Natural killer cell (primary cell): ENCODE data around the gene GPR37. TPM values are rescaled to one million over a fixed set of nuclear protein-coding genes. Genes with fewer than 3 reads are reported as not detected.

Experiments
- ATAC-seq, 3 donors: fragments of 150-1000 bp in 2 of 3; fragments of 200-7000 bp in 1 of 3; cut with Tn5 transposase; 1 replicate in 1 of 3; 2 replicates in 2 of 3; pipeline ENCODE4 v1.10.0; 2021; ENCODE audit warnings: mild to moderate bottlenecking in 2 of 3, moderate library complexity in 2 of 3
- DNase-seq, 2 donors: peaks; one replicate each; pipeline versions ENCODE4 v3.0.0 to v3.0.0-alpha.2; 2013 to 2021; ENCODE audit warnings: mixed read lengths in 1 of 2
- H3K27ac ChIP-seq: one replicate; pipeline ENCODE4 v1.5.1; 2013; ENCODE audit warnings: mild to moderate bottlenecking, low read length
- H3K27me3 ChIP-seq: one replicate; pipeline ENCODE4 v1.6.1; 2013; ENCODE audit warnings: low read length; ENCODE audit not compliant: control insufficient read depth, insufficient read depth
- H3K36me3 ChIP-seq: one replicate; pipeline ENCODE4 v1.6.1; 2013; ENCODE audit warnings: low read length; ENCODE audit not compliant: control insufficient read depth, insufficient read depth
- H3K4me1 ChIP-seq: one replicate; pipeline ENCODE4 v1.6.1; 2013; ENCODE audit warnings: low read length; ENCODE audit not compliant: control insufficient read depth, insufficient read depth
- H3K4me3 ChIP-seq: one replicate; pipeline ENCODE4 v1.5.1; 2013; ENCODE audit warnings: low read length
- H3K9me3 ChIP-seq: one replicate; pipeline ENCODE4 v1.6.1; 2013; ENCODE audit warnings: low read length; ENCODE audit not compliant: control insufficient read depth, insufficient read depth
- H3K27ac Mint-ChIP-seq, 2 donors: one replicate each; pipeline ENCODE4 v1.8.0; 2022; ENCODE audit warnings: mild to moderate bottlenecking in 2 of 2, mixed read lengths in 2 of 2, moderate library complexity in 1 of 2
- H3K27me3 Mint-ChIP-seq, 2 donors: one replicate each; pipeline ENCODE4 v1.8.0; 2022; ENCODE audit warnings: low read depth in 2 of 2, mixed read lengths in 2 of 2
- H3K36me3 Mint-ChIP-seq: one replicate; pipeline ENCODE4 v1.8.0; 2022; ENCODE audit warnings: mixed read lengths
- H3K4me1 Mint-ChIP-seq, 2 donors: one replicate each; pipeline ENCODE4 v1.8.0; 2022; ENCODE audit warnings: mixed read lengths in 2 of 2
- H3K4me3 Mint-ChIP-seq: one replicate; pipeline ENCODE4 v1.8.0; 2022; ENCODE audit warnings: mild to moderate bottlenecking, moderate library complexity, mixed read lengths
- H3K9me3 Mint-ChIP-seq, 2 donors: one replicate each; pipeline ENCODE4 v1.8.0; 2022; ENCODE audit warnings: mixed read lengths in 2 of 2
- CTCF ChIP-seq: fragments of 200-600 bp; IDR thresholded peaks from one replicate; pipeline ENCODE4 v1.8.0; 2022; ENCODE audit warnings: antibody characterized with exemption
- whole genome bisulfite sequencing: methylation state at CpG from one replicate; pipeline ENCODE4 v1.1.7; 2013; ENCODE audit warnings: missing lambda C conversion rate; ENCODE audit not compliant: insufficient coverage; 5-methylcytosine and 5-hydroxymethylcytosine counted together
- intact Hi-C: fragments of 100-400 bp; cut with micrococcal nuclease; formaldehyde crosslinking; loops from one replicate; pipeline ENCODE4 v1.14.2; 2022
- total RNA-seq, 4 donors: library from RNA; stranded (reverse); fragments of 120-200 nt in 1 of 4; gene quantifications; one replicate each; pipeline versions ENCODE4 v1.2.3 to v1.2.4, GENCODE V29; 2013 to 2022

The GPR37 gene
- total RNA-seq, 3 donors from 2014 or later (not counting 1 experiment from before 2014, with no cell fraction given), result not detected

DNA sequence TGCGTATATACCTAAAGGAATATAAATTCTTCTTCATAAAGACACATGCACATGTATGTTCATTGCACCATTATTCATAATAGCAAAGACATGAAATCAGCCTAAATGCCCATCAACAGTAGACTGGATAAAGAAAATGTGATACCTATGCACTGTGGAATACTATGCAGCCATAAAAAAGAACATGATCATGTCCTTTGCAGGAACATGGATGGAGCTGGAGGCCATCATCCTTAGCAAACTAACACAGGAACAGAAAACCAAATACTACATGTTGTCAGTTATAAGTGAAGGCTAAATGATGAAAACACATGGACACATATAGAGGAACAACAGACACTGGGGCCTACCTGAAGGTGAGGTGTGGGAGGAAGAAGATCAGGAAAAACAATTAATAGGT, 48.7 kb downstream of the GPR37 start:
- Mint-ChIP-seq H3K4me3 (no peak overlapping the region), H3K36me3 (no peaks in the 10 kb centered on the region), H3K4me1 (no peaks in the 10 kb centered on the region), H3K27ac (no peak overlapping the region), H3K9me3 (peaks cover 7 to 12% of the 10 kb centered on the region in 2 donors), H3K27me3 (no peaks in the 10 kb centered on the region)
- Histone ChIP-seq H3K27me3 (no peaks in the 10 kb centered on the region), H3K9me3 (no peaks in the 10 kb centered on the region), H3K27ac (no peak overlapping the region), H3K4me1 (no peaks in the 10 kb centered on the region), H3K4me3 (no peak overlapping the region), H3K36me3 (no peaks in the 10 kb centered on the region)
- 100% methylated on average over 1 of the region's 1 CpG for WGBS
- intact Hi-C loops, result no loop called here
- ATAC-seq (no peak), DNase-seq (no peak)
- TF ChIP-seq CTCF, result no peak

DNA sequence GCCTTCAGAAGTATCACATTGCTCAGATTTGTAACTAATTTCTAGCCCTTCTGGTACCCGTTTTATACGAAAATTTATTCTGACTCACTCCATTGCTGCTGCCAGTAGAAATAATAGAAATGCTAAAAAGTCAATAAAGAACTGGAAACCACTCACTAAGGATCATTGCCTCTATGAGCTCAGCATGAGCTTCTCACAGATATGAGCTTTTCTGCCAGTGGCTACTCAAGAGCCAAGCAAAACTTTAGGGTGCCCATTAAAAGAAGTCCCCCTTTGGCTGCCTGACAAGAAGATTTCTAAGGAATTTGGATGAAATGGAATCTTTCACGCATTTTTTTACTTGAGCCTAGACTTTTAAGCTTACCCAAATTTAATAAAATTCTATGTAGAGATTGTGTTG, 52.5 kb downstream of the GPR37 start:
- H3K27me3 Mint-ChIP-seq, result no peaks in the 10 kb centered on the region
- TF ChIP-seq CTCF, result no peak
- no peaks in the 10 kb centered on the region for H3K4me1 ChIP-seq
- peaks cover 15% of the 10 kb centered on the region for H3K9me3 ChIP-seq
- no peak overlapping the region for H3K4me3 Mint-ChIP-seq
- no peak overlapping the region for H3K27ac Mint-ChIP-seq
- peaks cover 14 to 18% of the 10 kb centered on the region in 2 donors for H3K9me3 Mint-ChIP-seq
- H3K27me3 ChIP-seq, result no peaks in the 10 kb centered on the region
- no peaks in the 10 kb centered on the region for H3K4me1 Mint-ChIP-seq
- H3K27ac ChIP-seq, result no peak overlapping the region
- intact Hi-C loops, result no loop called here
- ATAC-seq, result no peak
- no peak overlapping the region for H3K4me3 ChIP-seq
- H3K36me3 Mint-ChIP-seq, result peaks cover 14% of the 10 kb centered on the region
- WGBS, result 75% methylated on average over 2 of the region's 3 CpGs
- H3K36me3 ChIP-seq, result no peaks in the 10 kb centered on the region
- DNase-seq, result no peak

DNA sequence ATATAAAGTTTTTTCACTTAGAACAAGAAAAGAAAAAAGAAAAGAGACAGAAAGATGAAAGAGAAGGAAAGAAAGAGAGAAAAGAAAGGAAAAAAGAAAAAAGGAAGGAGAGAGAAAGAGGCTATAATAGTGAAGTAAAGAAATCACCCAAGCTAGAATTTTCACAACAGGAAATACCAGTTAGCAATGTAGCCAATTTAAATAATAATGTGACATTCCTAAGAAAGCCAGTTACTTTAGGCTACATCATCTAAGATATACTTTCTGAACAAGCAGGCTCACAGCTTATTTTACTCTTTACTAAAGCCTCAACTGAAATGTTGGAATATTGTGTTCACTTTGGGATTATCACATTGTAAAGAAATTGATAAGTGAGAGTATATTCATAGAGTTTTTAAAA, 53.6 kb downstream of the GPR37 start:
- no peak for DNase-seq
- peaks cover 15% of the 10 kb centered on the region for H3K9me3 ChIP-seq
- intact Hi-C loops, result no loop called here
- Mint-ChIP-seq H3K27ac (no peak overlapping the region), H3K36me3 (peaks cover 23% of the 10 kb centered on the region), H3K4me3 (no peak overlapping the region), H3K27me3 (no peaks in the 10 kb centered on the region), H3K9me3 (peaks cover 23% of the 10 kb centered on the region in 2 donors), H3K4me1 (no peaks in the 10 kb centered on the region)
- no peaks in the 10 kb centered on the region for H3K27me3 ChIP-seq
- H3K27ac ChIP-seq, result no peak overlapping the region
- no peak for ATAC-seq
- no peak overlapping the region for H3K4me3 ChIP-seq
- H3K4me1 ChIP-seq, result no peaks in the 10 kb centered on the region
- H3K36me3 ChIP-seq, result no peaks in the 10 kb centered on the region
- TF ChIP-seq CTCF, result no peak

- intact Hi-C loops, result no loop called here
- WGBS, result 67% methylated on average over 2 of the region's 2 CpGs
Observed at GRCh38 chr7:124702385-124702784, 63.2 kb downstream of the GPR37 start.

More at GRCh38 chr7:124702385-124702784, 63.2 kb downstream of the GPR37 start:
- Mint-ChIP-seq H3K4me1 (no peaks in the 10 kb centered on the region), H3K4me3 (no peak overlapping the region), H3K27ac (no peak overlapping the region), H3K27me3 (no peaks in the 10 kb centered on the region), H3K36me3 (peaks cover 1% of the 10 kb centered on the region), H3K9me3 (peaks cover 8 to 21% of the 10 kb centered on the region in 2 donors)
- DNase-seq, result no peak
- Histone ChIP-seq H3K4me1 (no peaks in the 10 kb centered on the region), H3K27me3 (no peaks in the 10 kb centered on the region), H3K4me3 (no peak overlapping the region), H3K27ac (no peak overlapping the region), H3K9me3 (no peaks in the 10 kb centered on the region), H3K36me3 (no peaks in the 10 kb centered on the region)
- no peak for ATAC-seq
- no peak for TF ChIP-seq CTCF
